GM23248 (cell line): ENCODE measurements around the gene TXNRD2. TPM values are rescaled to one million over a fixed set of nuclear protein-coding genes. Genes with fewer than 3 reads are reported as not detected.

Experiments used
- DNase-seq: peaks from one replicate; pipeline ENCODE4 v3.0.0-alpha.2; 2015
- H2AFZ ChIP-seq: fragments of 200-600 bp; sonication (generic); 2 replicates; pipeline ENCODE4 v1.6.1; 2016; ENCODE audit warnings: antibody characterized with exemption
- H3F3A ChIP-seq: fragments of 200-600 bp; sonication (generic); 2 replicates; pipeline ENCODE4 v1.6.1; 2016; ENCODE audit warnings: mild to moderate bottlenecking, antibody characterized with exemption, mixed run types; ENCODE audit not compliant: insufficient read depth
- H3K27ac ChIP-seq: fragments of 200-600 bp; sonication (generic); 2 replicates; pipeline ENCODE4 v1.5.1; 2016; ENCODE audit warnings: mild to moderate bottlenecking
- H3K27me3 ChIP-seq: fragments of 200-600 bp; sonication (generic); replicated peaks from 2 replicates; pipeline ENCODE4 v1.6.1; 2016; ENCODE audit warnings: mild to moderate bottlenecking; ENCODE audit not compliant: insufficient read depth
- H3K36me3 ChIP-seq: fragments of 200-600 bp; sonication (generic); 2 replicates; pipeline ENCODE4 v1.6.1; 2016; ENCODE audit warnings: low read depth, mild to moderate bottlenecking
- H3K4me1 ChIP-seq: fragments of 200-600 bp; sonication (generic); 2 replicates; pipeline ENCODE4 v1.6.1; 2016; ENCODE audit warnings: mild to moderate bottlenecking; ENCODE audit not compliant: insufficient read depth
- H3K4me2 ChIP-seq: fragments of 200-600 bp; sonication (generic); one replicate; pipeline ENCODE4 v1.6.1; 2016; ENCODE audit warnings: mild to moderate bottlenecking; ENCODE audit not compliant: unreplicated experiment
- H3K4me3 ChIP-seq: fragments of 200-600 bp; sonication (generic); 2 replicates; pipeline ENCODE4 v1.5.1; 2016; ENCODE audit warnings: mild to moderate bottlenecking
- H3K79me2 ChIP-seq: fragments of 200-600 bp; sonication (generic); 2 replicates; pipeline ENCODE4 v1.6.1; 2016; ENCODE audit warnings: mild to moderate bottlenecking; ENCODE audit not compliant: insufficient read depth
- H3K9ac ChIP-seq: fragments of 200-600 bp; sonication (generic); 2 replicates; pipeline ENCODE4 v1.6.1; 2016; ENCODE audit warnings: mild to moderate bottlenecking
- H3K9me2 ChIP-seq: fragments of 200-600 bp; sonication (generic); 2 replicates; pipeline ENCODE4 v1.6.1; 2016; ENCODE audit warnings: mixed run types, mild to moderate bottlenecking, moderate library complexity; ENCODE audit not compliant: insufficient read depth
- H3K9me3 ChIP-seq: fragments of 200-600 bp; sonication (generic); one replicate; pipeline ENCODE4 v1.6.1; 2017; ENCODE audit warnings: low read depth
- H4K20me1 ChIP-seq: fragments of 200-600 bp; sonication (generic); 2 replicates; pipeline ENCODE4 v1.6.0; 2016; ENCODE audit not compliant: insufficient read depth
- EZH2 ChIP-seq: fragments of 200-600 bp; sonication (generic); IDR thresholded peaks from 2 replicates; pipeline ENCODE4 v1.6.1; 2018; ENCODE audit warnings: antibody characterized with exemption, mild to moderate bottlenecking; ENCODE audit not compliant: insufficient read depth, poor library complexity, severe bottlenecking
- EZH2phosphoT487 ChIP-seq: fragments of 200-600 bp; sonication (generic); IDR thresholded peaks from 2 replicates; pipeline ENCODE4 v1.6.1; 2018; ENCODE audit warnings: antibody characterized with exemption, moderate library complexity, mild to moderate bottlenecking, low read depth; ENCODE audit not compliant: insufficient read depth
- WGBS, 2 experiments: methylation state at CpG; one replicate each; pipeline ENCODE4 v1.1.6; 2015 to 2017; ENCODE audit warnings: low lambda C conversion rate in 2 of 2, low coverage in 1 of 2; ENCODE audit errors: missing lambda C conversion rate in 2 of 2; 5-methylcytosine and 5-hydroxymethylcytosine counted together
- in situ Hi-C: fragments of 300-500 bp; cut with MboI; formaldehyde crosslinking; loops from 2 replicates; pipeline ENCODE4 v1.15.0; 2020
- polyA plus RNA-seq: library from polyadenylated mRNA; unstranded; fragments of >200 nt; fragmentation: Nextera tagmentation; extraction: Ambion mirVana; gene quantifications from 2 replicates; pipeline ENCODE4 v1.2.1, GENCODE V29; 2016
- total RNA-seq: library from RNA; depleted of rRNA; stranded (reverse); fragments of >200 nt; shearing (Covaris generic); gene quantifications from 2 replicates; pipeline ENCODE4 v1.2.3, GENCODE V29; 2014

The TXNRD2 gene
- total and polyA plus RNA-seq, 2 experiments from 2014 or later, result 20.1 to 24.8 TPM

GRCh38 chr22:19831016-19831415 is 110.6 kb downstream of the TXNRD2 start:
- H3K9me2 ChIP-seq, result no peaks in the 10 kb centered on the region
- in situ Hi-C loops, result no loop called here
- 74 to 78% methylated on average over 6 of the region's 6 CpGs for WGBS, 2 experiments

GRCh38 chr22:19828035-19828401 is 113.6 kb downstream of the TXNRD2 start:
- no peak overlapping the region for H3K27ac ChIP-seq
- H3K4me3 ChIP-seq, result no peak overlapping the region
- in situ Hi-C loops, result no loop called here
- WGBS, 2 experiments, result 51 to 64% methylated on average over 2 of the region's 2 CpGs
- H3K4me1 ChIP-seq, result no peaks in the 10 kb centered on the region
- no peak for DNase-seq
- TF ChIP-seq EZH2 (no peak), EZH2phosphoT487 (no peak)
- H4K20me1 ChIP-seq, result no peaks in the 10 kb centered on the region
- H3K27me3 ChIP-seq, result no peaks in the 10 kb centered on the region
- peaks cover 14% of the 10 kb centered on the region for H3K79me2 ChIP-seq
- no peaks in the 10 kb centered on the region for H3K9me2 ChIP-seq
- no peak overlapping the region for H2AFZ ChIP-seq
- H3K4me2 ChIP-seq, result no peak overlapping the region
- H3K9ac ChIP-seq, result no peak overlapping the region
- no peaks in the 10 kb centered on the region for H3F3A ChIP-seq
- H3K9me3 ChIP-seq, result no peaks in the 10 kb centered on the region
- H3K36me3 ChIP-seq, result no peaks in the 10 kb centered on the region

More at GRCh38 chr22:19831016-19831415, 110.6 kb downstream of the TXNRD2 start:
- no peak overlapping the region for H3K27ac ChIP-seq
- no peaks in the 10 kb centered on the region for H4K20me1 ChIP-seq
- TF ChIP-seq EZH2phosphoT487 (no peak), EZH2 (no peak)
- no peaks in the 10 kb centered on the region for H3K9me3 ChIP-seq
- H3K4me2 ChIP-seq, result no peak overlapping the region
- H3K79me2 ChIP-seq, result peaks cover 26% of the 10 kb centered on the region
- no peak for DNase-seq
- no peak overlapping the region for H3K4me3 ChIP-seq
- H3K9ac ChIP-seq, result no peak overlapping the region
- H3F3A ChIP-seq, result no peaks in the 10 kb centered on the region
- H3K36me3 ChIP-seq, result no peaks in the 10 kb centered on the region
- no peak overlapping the region for H2AFZ ChIP-seq
- H3K27me3 ChIP-seq, result no peaks in the 10 kb centered on the region
- peaks cover under 1% of the 10 kb centered on the region; the same call in 1 of the 2 replicates for H3K4me1 ChIP-seq

- peak overlapping the region; percentile 3; the same call in 1 of the 2 replicates for H2AFZ ChIP-seq
- no peaks in the 10 kb centered on the region for H3K9me3 ChIP-seq
- in situ Hi-C loops, result no loop called here
- no peak overlapping the region for H3K9ac ChIP-seq
- no peaks in the 10 kb centered on the region for H4K20me1 ChIP-seq
- H3K4me3 ChIP-seq, result no peak overlapping the region
- TF ChIP-seq EZH2phosphoT487 (no peak), EZH2 (no peak)
- no peaks in the 10 kb centered on the region for H3K36me3 ChIP-seq
- no peaks in the 10 kb centered on the region for H3K27me3 ChIP-seq
- H3K9me2 ChIP-seq, result no peaks in the 10 kb centered on the region
- no peak overlapping the region for H3K27ac ChIP-seq
- no peak for DNase-seq
- H3F3A ChIP-seq, result no peaks in the 10 kb centered on the region
- peaks cover 14% of the 10 kb centered on the region for H3K79me2 ChIP-seq
- H3K4me1 ChIP-seq, result no peaks in the 10 kb centered on the region
- 82 to 88% methylated on average over 10 of the region's 10 CpGs for whole genome bisulfite sequencing, 2 experiments
- H3K4me2 ChIP-seq, result no peak overlapping the region
These were observed 114.1 kb downstream of the TXNRD2 start for GRCh38 chr22:19827341-19828034.

GRCh38 chr22:19826619-19826950 is 115.0 kb downstream of the TXNRD2 start:
- TF ChIP-seq EZH2, result no peak
- TF ChIP-seq EZH2phosphoT487, result no peak
- Histone ChIP-seq H3K4me1 (no peaks in the 10 kb centered on the region), H3K27ac (no peak overlapping the region), H4K20me1 (no peaks in the 10 kb centered on the region), H3K9ac (no peak overlapping the region), H3K4me3 (no peak overlapping the region), H2AFZ (no peak overlapping the region), H3F3A (no peaks in the 10 kb centered on the region), H3K4me2 (no peak overlapping the region), H3K9me2 (no peaks in the 10 kb centered on the region), H3K36me3 (no peaks in the 10 kb centered on the region), H3K9me3 (no peaks in the 10 kb centered on the region), H3K27me3 (no peaks in the 10 kb centered on the region), H3K79me2 (peaks cover 8% of the 10 kb centered on the region; the same call in 1 of the 2 replicates)
- in situ Hi-C loops, result no loop called here
- DNase-seq, result no peak
- 45 to 49% methylated on average over 2 of the region's 2 CpGs for WGBS, 2 experiments
